SK-N-SH treated with all-trans-retinoic acid at 6 μM for 48 hours (cell line): Measurements from ENCODE around the gene NMT2.
A peak's percentile ranks its signal among the peaks of the same experiment; 100 is the strongest.

ENCODE experiments used
- ATAC-seq: fragments of 200-7000 bp; cut with Tn5 transposase; 3 replicates; pipeline ENCODE4 v1.9.1; 2020; ENCODE audit warnings: mild to moderate bottlenecking, moderate library complexity
- ARNTL ChIP-seq: fragments of 450-650 bp; formaldehyde crosslinking; IDR thresholded peaks from 2 replicates; pipeline ENCODE4 v1.5.0; 2020; ENCODE audit warnings: low read depth, mild to moderate bottlenecking, moderate library complexity, borderline replicate concordance
- CREB5 ChIP-seq: fragments of 250-450 bp; sonication (Bioruptor Pico); IDR thresholded peaks from 2 replicates; pipeline ENCODE4 v1.5.1; 2020; ENCODE audit warnings: low read depth, mild to moderate bottlenecking, moderate library complexity
- ESRRG ChIP-seq: fragments of 250-450 bp; sonication (Bioruptor Pico); IDR thresholded peaks from 2 replicates; pipeline ENCODE4 v1.6.1; 2021; ENCODE audit warnings: mild to moderate bottlenecking
- GLIS3 ChIP-seq: fragments of 250-450 bp; sonication (Bioruptor Pico); IDR thresholded peaks from 2 replicates; pipeline ENCODE4 v1.5.0; 2020; ENCODE audit warnings: mild to moderate bottlenecking, moderate library complexity
- ISL1 ChIP-seq: fragments of 250-450 bp; sonication (Bioruptor Pico); IDR thresholded peaks from 2 replicates; pipeline ENCODE4 v2.1.2; 2022; ENCODE audit warnings: mild to moderate bottlenecking, moderate library complexity
- OSR1 ChIP-seq: fragments of 250-450 bp; sonication (Bioruptor Pico); IDR thresholded peaks from 2 replicates; pipeline ENCODE4 v1.8.0; 2022; ENCODE audit warnings: moderate library complexity, mild to moderate bottlenecking, inconsistent platforms
- PATZ1 ChIP-seq: fragments of 250-450 bp; sonication (Bioruptor Pico); IDR thresholded peaks from 2 replicates; pipeline ENCODE4 v1.8.0; 2020; ENCODE audit warnings: mild to moderate bottlenecking, moderate library complexity, borderline replicate concordance
- PPARA ChIP-seq: fragments of 250-450 bp; sonication (Bioruptor Pico); IDR thresholded peaks from 2 replicates; pipeline ENCODE4 v1.5.0; 2020; ENCODE audit warnings: mild to moderate bottlenecking, borderline replicate concordance
- RARB ChIP-seq: fragments of 250-450 bp; sonication (Bioruptor Pico); IDR thresholded peaks from 2 replicates; pipeline ENCODE4 v1.8.0; 2021; ENCODE audit warnings: mild to moderate bottlenecking, moderate library complexity
- TOX ChIP-seq: fragments of 250-450 bp; sonication (Bioruptor Pico); IDR thresholded peaks from 2 replicates; pipeline ENCODE4 v1.8.0; 2021; ENCODE audit warnings: mild to moderate bottlenecking, moderate library complexity, borderline replicate concordance
- TSHZ2 ChIP-seq: fragments of 250-450 bp; sonication (Bioruptor Pico); IDR thresholded peaks from 2 replicates; pipeline ENCODE4 v1.5.0; 2020; ENCODE audit warnings: mild to moderate bottlenecking, moderate library complexity
- ZC3H10 ChIP-seq: fragments of 250-450 bp; sonication (Bioruptor Pico); IDR thresholded peaks from 2 replicates; pipeline ENCODE4 v1.5.1; 2021; ENCODE audit warnings: mild to moderate bottlenecking, moderate library complexity
- ZFP3 ChIP-seq: fragments of 250-450 bp; sonication (Bioruptor Pico); IDR thresholded peaks from 2 replicates; pipeline ENCODE4 v1.5.0; 2020; ENCODE audit warnings: mild to moderate bottlenecking, moderate library complexity
- ZFP30 ChIP-seq: fragments of 450-650 bp; formaldehyde crosslinking; IDR thresholded peaks from 2 replicates; pipeline ENCODE4 v1.5.0; 2022; ENCODE audit warnings: mild to moderate bottlenecking, moderate library complexity
- ZNF565 ChIP-seq: fragments of 450-650 bp; formaldehyde crosslinking; conservative IDR thresholded peaks from 2 replicates; pipeline ENCODE4 v1.5.0; 2020; ENCODE audit warnings: low read depth, mild to moderate bottlenecking, moderate library complexity
- ZNF70 ChIP-seq: fragments of 450-650 bp; formaldehyde crosslinking; IDR thresholded peaks from 2 replicates; pipeline ENCODE4 v1.5.0; 2020; ENCODE audit warnings: mild to moderate bottlenecking, moderate library complexity

The NMT2 gene

GRCh38 chr10:15168291-15168785 lies at the start of gene NMT2:
NMT2 (minus strand) TSS chr10:15168693; CDS start chr10:15168612, 81 bp downstream.
- TF ChIP-seq ZNF565 (CRISPR knock-in tag), result no peak
- no peak for TF ChIP-seq ZFP30 (CRISPR knock-in tag)
- 0 out of 2 replicates have a peak, but pooled peaks have one; percentile 9 for TF ChIP-seq ZNF70 (CRISPR knock-in tag)
- no peak for TF ChIP-seq ZC3H10
- no peak for TF ChIP-seq ISL1 (CRISPR knock-in tag)
- no peak for TF ChIP-seq ARNTL (CRISPR knock-in tag)
- no peak for TF ChIP-seq OSR1
- TF ChIP-seq RARB, result no peak
- TF ChIP-seq ESRRG (CRISPR knock-in tag), result no peak
- TF ChIP-seq CREB5 (CRISPR knock-in tag), result no peak
- no peak for TF ChIP-seq TSHZ2 (CRISPR knock-in tag)
- peak; percentile 49; the same call in 1 of the 2 replicates for TF ChIP-seq GLIS3 (CRISPR knock-in tag)
- peak; percentile 90 for ATAC-seq

GRCh38 chr10:15216700-15217099 lies 48.2 kb upstream of the NMT2 start:
- TF ChIP-seq TOX (no peak), ARNTL (CRISPR knock-in tag) (no peak)
- no peak for ATAC-seq

GRCh38 chr10:15214237-15214636 lies 45.7 kb upstream of the NMT2 start:
- no peak for ATAC-seq

GRCh38 chr10:15213461-15213861 lies 45.0 kb upstream of the NMT2 start:
- ATAC-seq, result no peak
- TF ChIP-seq ZFP30 (CRISPR knock-in tag), result no peak
- TF ChIP-seq OSR1, result no peak
- TF ChIP-seq RARB, result no peak
- TF ChIP-seq PPARA (CRISPR knock-in tag), result no peak
- no peak for TF ChIP-seq ZFP3 (CRISPR knock-in tag)
- TF ChIP-seq PATZ1 (CRISPR knock-in tag), result no peak
- TF ChIP-seq TOX, result no peak

More at GRCh38 chr10:15214237-15214636, 45.7 kb upstream of the NMT2 start:
- TF ChIP-seq ZFP30 (CRISPR knock-in tag) (no peak), ESRRG (CRISPR knock-in tag) (no peak), TSHZ2 (CRISPR knock-in tag) (no peak), CREB5 (CRISPR knock-in tag) (no peak), RARB (no peak), ZNF565 (CRISPR knock-in tag) (no peak)
